WTC11 (cell line): Measurements from ENCODE around the gene LRR1.

ENCODE experiments used
- CTCF ChIP-seq: fragments of 200-600 bp; IDR thresholded peaks from 2 replicates; pipeline ENCODE4 v1.8.0; 2022; ENCODE audit warnings: antibody characterized with exemption
- GRHL2 ChIP-seq: fragments of 250-450 bp; sonication (Bioruptor Pico); IDR thresholded peaks from 2 replicates; pipeline ENCODE4 v1.8.0; 2022; ENCODE audit warnings: mild to moderate bottlenecking, moderate library complexity; ENCODE audit not compliant: insufficient replicate concordance, severe bottlenecking
- GTF2I ChIP-seq: fragments of 250-450 bp; sonication (Bioruptor Pico); conservative IDR thresholded peaks from 2 replicates; pipeline ENCODE4 v1.4.0; 2021; ENCODE audit warnings: mild to moderate bottlenecking
- HMGXB4 ChIP-seq: sonication (generic); formaldehyde crosslinking; IDR thresholded peaks from 2 replicates; pipeline ENCODE4 v1.8.1; 2023; ENCODE audit warnings: mild to moderate bottlenecking, moderate library complexity, missing genetic modification reagents
- MAX ChIP-seq: sonication (generic); formaldehyde crosslinking; IDR thresholded peaks from 2 replicates; pipeline ENCODE4 v1.8.0; 2022; ENCODE audit warnings: mild to moderate bottlenecking, missing genetic modification reagents
- NR1H2 ChIP-seq: sonication (generic); formaldehyde crosslinking; IDR thresholded peaks from 2 replicates; pipeline ENCODE4 v1.9.0; 2021; ENCODE audit warnings: mild to moderate bottlenecking, moderate library complexity, missing genetic modification reagents
- RORB ChIP-seq: fragments of 250-450 bp; sonication (Bioruptor Pico); IDR thresholded peaks from 2 replicates; pipeline ENCODE4 v1.9.0; 2021; ENCODE audit warnings: mild to moderate bottlenecking
- SP1 ChIP-seq: sonication (generic); formaldehyde crosslinking; conservative IDR thresholded peaks from 2 replicates; pipeline ENCODE4 v1.8.1; 2022; ENCODE audit warnings: missing genetic modification reagents
- USF2 ChIP-seq: sonication (generic); formaldehyde crosslinking; IDR thresholded peaks from 2 replicates; pipeline ENCODE4 v1.8.1; 2023; ENCODE audit warnings: mild to moderate bottlenecking, missing genetic modification reagents, moderate library complexity
- ZBTB43 ChIP-seq: sonication (generic); formaldehyde crosslinking; IDR thresholded peaks from 2 replicates; pipeline ENCODE4 v1.8.1; 2023; ENCODE audit warnings: mild to moderate bottlenecking, missing genetic modification reagents

- TF ChIP-seq CTCF: no peak
- no peak for TF ChIP-seq HMGXB4
- TF ChIP-seq RORB (CRISPR knock-in tag): no peak
- no peak for TF ChIP-seq ZBTB43 (CRISPR knock-in tag)
- TF ChIP-seq GTF2I: no peak
- no peak for TF ChIP-seq GRHL2 (CRISPR knock-in tag)
- TF ChIP-seq MAX (CRISPR knock-in tag): no peak
- TF ChIP-seq SP1 (CRISPR knock-in tag): no peak
- no peak for TF ChIP-seq NR1H2 (CRISPR knock-in tag)
- no peak for TF ChIP-seq USF2 (CRISPR knock-in tag)
Observed at GRCh38 chr14:49549446-49549845, 49.3 kb upstream of the LRR1 start.
